Epithelial cell of esophagus (primary cell): ENCODE data around the gene BBS7.

Source experiments
- DNase-seq: peaks from one replicate; pipeline ENCODE4 v3.0.0; 2010; ENCODE audit warnings: low read depth
- H3K4me3 ChIP-seq: 2 replicates; pipeline ENCODE4 v1.5.1; 2011; ENCODE audit warnings: mild to moderate bottlenecking, low read length, control low read depth
- TF ChIP-seq, protein P1 (sequence below): IDR thresholded peaks from 2 replicates; pipeline ENCODE4 v1.5.1; 2011; ENCODE audit warnings: low read depth, mild to moderate bottlenecking, low read length, control low read depth, inconsistent platforms; ENCODE audit not compliant: insufficient read depth; ENCODE audit errors: missing control alignments

The BBS7 gene

GRCh38 chr4:121806411-121806810 lies 63.9 kb downstream of the BBS7 start:
- no peak overlapping the region for H3K4me3 ChIP-seq
- TF ChIP-seq, protein P1, sequence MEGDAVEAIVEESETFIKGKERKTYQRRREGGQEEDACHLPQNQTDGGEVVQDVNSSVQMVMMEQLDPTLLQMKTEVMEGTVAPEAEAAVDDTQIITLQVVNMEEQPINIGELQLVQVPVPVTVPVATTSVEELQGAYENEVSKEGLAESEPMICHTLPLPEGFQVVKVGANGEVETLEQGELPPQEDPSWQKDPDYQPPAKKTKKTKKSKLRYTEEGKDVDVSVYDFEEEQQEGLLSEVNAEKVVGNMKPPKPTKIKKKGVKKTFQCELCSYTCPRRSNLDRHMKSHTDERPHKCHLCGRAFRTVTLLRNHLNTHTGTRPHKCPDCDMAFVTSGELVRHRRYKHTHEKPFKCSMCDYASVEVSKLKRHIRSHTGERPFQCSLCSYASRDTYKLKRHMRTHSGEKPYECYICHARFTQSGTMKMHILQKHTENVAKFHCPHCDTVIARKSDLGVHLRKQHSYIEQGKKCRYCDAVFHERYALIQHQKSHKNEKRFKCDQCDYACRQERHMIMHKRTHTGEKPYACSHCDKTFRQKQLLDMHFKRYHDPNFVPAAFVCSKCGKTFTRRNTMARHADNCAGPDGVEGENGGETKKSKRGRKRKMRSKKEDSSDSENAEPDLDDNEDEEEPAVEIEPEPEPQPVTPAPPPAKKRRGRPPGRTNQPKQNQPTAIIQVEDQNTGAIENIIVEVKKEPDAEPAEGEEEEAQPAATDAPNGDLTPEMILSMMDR: no peak
- DNase-seq: no peak

DNA sequence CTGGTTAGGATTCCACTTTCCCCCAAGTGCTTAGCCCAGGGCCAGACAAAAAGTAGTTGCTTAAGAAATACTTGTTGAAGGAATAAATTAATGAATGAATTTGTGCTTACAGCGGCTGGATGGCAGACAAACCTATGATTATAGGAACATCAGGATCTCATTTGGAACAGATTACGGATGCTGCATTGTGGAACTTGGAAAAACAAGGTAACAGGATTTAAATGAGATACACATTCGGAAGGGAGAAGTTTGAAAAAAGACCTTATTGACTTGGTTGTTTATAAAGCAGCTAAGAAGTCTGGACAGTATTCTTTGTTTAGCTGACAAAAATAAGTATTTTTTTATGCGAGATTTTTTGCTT lies 68.6 kb downstream of the BBS7 start:
- no peak for DNase-seq
- TF ChIP-seq, protein P1: no peak
- peak overlapping the region; percentile 91 for H3K4me3 ChIP-seq

DNA sequence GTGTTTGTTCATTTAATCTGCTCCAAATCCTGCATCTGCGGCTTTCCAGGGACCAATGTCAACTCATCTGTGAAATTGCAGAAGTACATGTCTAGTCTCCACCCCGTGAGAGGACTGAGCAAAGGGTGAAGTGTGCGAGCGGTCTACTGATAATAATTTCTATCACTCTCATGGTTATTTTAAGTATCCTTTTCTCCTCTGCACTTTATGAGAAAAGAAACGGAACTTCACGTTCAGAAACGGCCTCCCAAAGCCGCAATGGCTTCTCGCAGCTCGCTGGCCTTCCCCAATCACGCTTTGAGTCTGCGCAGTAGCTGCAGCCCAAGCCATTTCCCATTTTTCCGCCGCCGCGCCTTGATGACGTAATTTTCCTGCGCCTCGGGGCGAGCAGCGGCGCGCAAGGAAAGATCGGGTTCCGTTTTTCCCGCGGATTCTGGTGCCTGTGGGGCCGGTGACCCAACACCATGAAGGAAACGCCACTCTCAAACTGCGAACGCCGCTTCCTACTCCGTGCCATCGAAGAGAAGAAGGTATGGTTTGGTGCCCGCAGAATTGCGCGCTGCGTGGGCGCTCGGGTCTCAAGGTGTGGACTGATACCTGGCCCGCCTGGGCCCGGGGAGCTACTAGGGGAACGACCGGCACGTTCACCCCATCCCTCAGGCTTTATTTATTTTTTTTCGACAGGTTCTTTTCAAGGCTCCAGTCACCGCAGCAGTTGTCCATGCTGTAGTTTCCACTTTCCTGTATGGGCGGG lies 69.1 kb downstream of the BBS7 start, which contains the start of gene EXOSC9:
Gene EXOSC9, plus strand, starts transcription at position 363 of the 754 bp plus-strand sequence. Its CDS starts 102 bp downstream, at position 465.
- peak; percentile 95 for DNase-seq
- H3K4me3 ChIP-seq: peak within 1 kb of the TSS; percentile 91
- TF ChIP-seq, protein P1: no peak

DNA sequence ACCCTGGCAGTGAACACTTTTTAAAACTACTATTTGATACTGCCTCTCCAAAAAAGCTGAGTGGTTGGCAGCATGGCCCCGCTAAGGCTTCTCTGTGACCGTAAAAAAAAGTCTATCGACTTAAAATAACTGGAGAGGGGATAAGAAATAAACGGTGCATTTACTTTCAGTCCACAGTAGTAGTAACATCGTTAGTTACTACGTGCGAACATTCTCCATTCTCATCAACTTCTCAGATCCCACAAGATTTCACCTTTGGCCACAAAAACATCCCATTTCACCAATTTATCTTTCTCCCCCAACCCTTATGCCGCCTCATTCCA lies 69.7 kb downstream of the BBS7 start:
- no peak for DNase-seq
- TF ChIP-seq, protein P1: no peak
- H3K4me3 ChIP-seq: peak overlapping the region; percentile 91

DNA sequence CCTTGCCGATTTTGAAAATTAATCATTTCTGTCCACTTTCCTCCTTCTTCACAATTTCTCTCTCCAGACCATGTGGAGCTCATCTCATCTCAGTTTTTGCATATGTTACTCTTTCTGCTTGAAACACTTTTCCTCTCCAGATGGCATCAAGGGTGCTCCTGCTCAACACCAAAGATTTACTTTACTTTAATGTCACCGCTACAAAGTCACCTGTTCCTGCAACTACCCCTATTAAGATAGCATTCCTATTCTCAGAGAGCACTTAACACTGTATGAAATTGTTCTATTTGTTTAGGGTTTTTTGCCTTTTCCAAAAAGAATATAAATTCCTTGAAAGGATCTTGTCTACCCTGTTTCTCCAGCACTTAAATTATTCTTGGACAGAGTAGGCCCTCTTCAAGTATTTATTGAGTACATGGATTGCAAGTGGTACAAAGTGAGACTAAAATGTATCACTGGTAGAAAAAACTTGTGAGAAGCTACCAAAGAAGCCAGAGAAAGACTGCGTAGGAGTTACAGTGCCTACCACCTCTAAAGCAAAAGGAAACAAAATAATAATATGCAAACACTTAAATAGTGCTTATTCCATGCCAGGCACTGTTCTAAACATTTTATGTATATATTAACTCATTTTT lies 70.3 kb downstream of the BBS7 start:
- no peak overlapping the region for H3K4me3 ChIP-seq
- TF ChIP-seq, protein P1: no peak
- DNase-seq: no peak

GRCh38 chr4:121799208-121799823 lies 71.0 kb downstream of the BBS7 start:
- TF ChIP-seq, protein P1: no peak
- no peak for DNase-seq
- no peak overlapping the region for H3K4me3 ChIP-seq
